ENCODE data around the gene TNXB.

- TF ChIP-seq CTCF (IDR thresholded peaks at IDR 0.05): no peak
- no peak for TF ChIP-seq POLR2A (IDR thresholded peaks at IDR 0.05)
- TF ChIP-seq POLR2AphosphoS5 (IDR thresholded peaks at IDR 0.05; ENCODE audit: insufficient read depth in 1 of 2, low read depth in 1 of 2): no peak
Observed at GRCh38 chr6:32127409-32127716, 18.2 kb upstream of the TNXB start.
